A673 (cell line): Measurements from ENCODE around the gene PGLYRP1. TPM values are rescaled to one million over a fixed set of nuclear protein-coding genes. Genes with fewer than 3 reads are reported as not detected.

Experiments used
- BruUV-seq: library from RNA; stranded (reverse); fragments of 400-500 nt; replicated peaks from 2 replicates; lab custom pipeline; 2021; lab: Mats Ljungman, UMichigan
- CTCF ChIA-PET: fragments of 300-600 bp; sonication (Branson Sonifier 250); formaldehyde crosslinking; loops from one replicate; lab custom pipeline; 2022; ENCODE audit warnings: antibody characterized with exemption; lab: Charles Lee
- POLR2A ChIA-PET: fragments of 300-600 bp; sonication (Branson Sonifier 250); formaldehyde crosslinking; loops from one replicate; lab custom pipeline; 2022; ENCODE audit warnings: antibody characterized with exemption; ENCODE audit not compliant: low non-redundant PET; lab: Charles Lee
- DNase-seq: peaks from one replicate; pipeline ENCODE4 v3.0.0-alpha.2; 2015; ENCODE audit warnings: low spot score
- H3K27ac ChIP-seq: fragments of 200-600 bp; sonication (generic); 2 replicates; pipeline ENCODE4 v1.5.1; 2016; ENCODE audit warnings: mixed run types, low read depth, mild to moderate bottlenecking, mixed read lengths, antibody characterized with exemption, low read length; ENCODE audit not compliant: poor library complexity, severe bottlenecking
- H3K27me3 ChIP-seq: fragments of 200-600 bp; sonication (generic); replicated peaks from 2 replicates; pipeline ENCODE4 v1.6.1; 2017; ENCODE audit warnings: mixed run types, low read depth, mild to moderate bottlenecking, mixed read lengths, antibody characterized with exemption, low read length; ENCODE audit not compliant: insufficient read depth, poor library complexity
- H3K36me3 ChIP-seq: fragments of 200-600 bp; sonication (generic); 2 replicates; pipeline ENCODE4 v1.6.1; 2016; ENCODE audit warnings: mixed run types, mild to moderate bottlenecking, mixed read lengths, antibody characterized with exemption, low read length; ENCODE audit not compliant: insufficient read depth, poor library complexity, severe bottlenecking
- H3K4me1 ChIP-seq: fragments of 200-600 bp; sonication (generic); 2 replicates; pipeline ENCODE4 v1.6.1; 2017; ENCODE audit warnings: mixed run types, mild to moderate bottlenecking, mixed read lengths, antibody characterized with exemption, low read length; ENCODE audit not compliant: insufficient read depth, poor library complexity, severe bottlenecking
- H3K4me3 ChIP-seq: fragments of 200-600 bp; sonication (generic); 2 replicates; pipeline ENCODE4 v1.5.1; 2016; ENCODE audit warnings: low read depth, mixed run types, mild to moderate bottlenecking, mixed read lengths, low read length; ENCODE audit not compliant: poor library complexity, severe bottlenecking
- H3K9me3 ChIP-seq: fragments of 200-600 bp; sonication (generic); 2 replicates; pipeline ENCODE4 v1.6.1; 2016; ENCODE audit warnings: mixed run types, low read depth, mild to moderate bottlenecking, mixed read lengths, antibody characterized with exemption, low read length; ENCODE audit not compliant: poor library complexity, severe bottlenecking
- CTCF ChIP-seq: fragments of 300-800, 200-600 bp; sonication (generic); conservative IDR thresholded peaks from 2 replicates; pipeline ENCODE4 v1.5.1; 2017; ENCODE audit warnings: low read depth, mild to moderate bottlenecking, antibody characterized with exemption, low read length, moderate library complexity, mixed read lengths
- EZH2 ChIP-seq: fragments of 200-600 bp; sonication (generic); IDR thresholded peaks from 2 replicates; pipeline ENCODE4 v1.6.1; 2017; ENCODE audit warnings: borderline replicate concordance, low read depth, mild to moderate bottlenecking, mixed read lengths, antibody characterized with exemption, low read length; ENCODE audit not compliant: poor library complexity, severe bottlenecking
- intact Hi-C: fragments of 100-400 bp; cut with micrococcal nuclease; formaldehyde crosslinking; loops from one replicate; pipeline ENCODE4 v1.10.0; 2022; ENCODE audit not compliant: unreplicated experiment
- total RNA-seq: library from RNA; stranded (reverse); gene quantifications from 2 replicates; pipeline ENCODE4 v1.2.3, GENCODE V29; 2021

Gene PGLYRP1
- total RNA-seq, 1 experiment from 2014 or later: not detected

GRCh38 chr19:45994456-45994997 is 28.3 kb downstream of the PGLYRP1 start:
- TF ChIP-seq EZH2 (no peak), CTCF (no peak)
- no peak for DNase-seq
- no peak overlapping the region for H3K27ac ChIP-seq
- H3K4me3 ChIP-seq: peak overlapping the region; percentile 91
- intact Hi-C loops: no loop called here
- H3K36me3 ChIP-seq: no peaks in the 10 kb centered on the region
- H3K9me3 ChIP-seq: no peaks in the 10 kb centered on the region
- CTCF ChIA-PET: interaction anchor here (1.4 kb wide), 1 partner anchor 83 kb away, joined by 5 read pairs; no protein-coding TSS in a partner anchor
- POLR2A ChIA-PET: no interaction called here
- no TSS peak for BruUV-seq
- H3K27me3 ChIP-seq: no peaks in the 10 kb centered on the region
- H3K4me1 ChIP-seq: peaks cover 6% of the 10 kb centered on the region

GRCh38 chr19:45990113-45990728 is 32.6 kb downstream of the PGLYRP1 start:
- Histone ChIP-seq H3K9me3 (no peaks in the 10 kb centered on the region), H3K36me3 (no peaks in the 10 kb centered on the region), H3K4me3 (no peak overlapping the region), H3K27me3 (no peaks in the 10 kb centered on the region), H3K27ac (no peak overlapping the region), H3K4me1 (no peaks in the 10 kb centered on the region)
- TF ChIP-seq CTCF (no peak), EZH2 (no peak)
- intact Hi-C loops: no loop called here
- POLR2A ChIA-PET: no interaction called here
- CTCF ChIA-PET: no interaction called here
- BruUV-seq: no TSS peak
- DNase-seq: no peak

- TF ChIP-seq CTCF (no peak), EZH2 (no peak)
- POLR2A ChIA-PET: no interaction called here
- no peak overlapping the region for H3K4me3 ChIP-seq
- H3K4me1 ChIP-seq: no peaks in the 10 kb centered on the region
- intact Hi-C loops: no loop called here
- DNase-seq: no peak
- no peaks in the 10 kb centered on the region for H3K36me3 ChIP-seq
- H3K9me3 ChIP-seq: no peaks in the 10 kb centered on the region
- no TSS peak for BruUV-seq
- no peaks in the 10 kb centered on the region for H3K27me3 ChIP-seq
- no peak overlapping the region for H3K27ac ChIP-seq
- CTCF ChIA-PET: no interaction called here
Observed at GRCh38 chr19:45985321-45985720, 37.5 kb downstream of the PGLYRP1 start.
